Right atrium auricular region (tissue), 2 donors: ENCODE results near the gene PGD. TPM values are rescaled to one million over a fixed set of nuclear protein-coding genes. Genes with fewer than 3 reads are reported as not detected.

Source experiments
- DNase-seq: peaks from one replicate; pipeline ENCODE4 v3.0.0-alpha.2; 2019; ENCODE audit warnings: low spot score
- H3K27ac ChIP-seq, 2 donors: fragments of 200-600 bp; sonication (generic); 1 replicate in 1 of 2; 2 replicates in 1 of 2; pipeline ENCODE4 v1.5.1; 2016 to 2019
- H3K27me3 ChIP-seq, 2 donors: fragments of 200-600 bp; sonication (generic); one replicate each; pipeline versions ENCODE4 v1.5.1 to v1.6.0; 2017 to 2019
- H3K36me3 ChIP-seq: fragments of 200-600 bp; sonication (generic); one replicate; pipeline ENCODE4 v1.5.1; 2016
- H3K4me1 ChIP-seq, 2 donors: fragments of 200-600 bp; sonication (generic); one replicate each; pipeline versions ENCODE4 v1.5.1 to v1.6.0; 2017 to 2019
- H3K4me3 ChIP-seq, 2 donors: fragments of 200-600 bp; sonication (generic); 1 replicate in 1 of 2; 2 replicates in 1 of 2; pipeline ENCODE4 v1.5.1; 2017 to 2019; ENCODE audit warnings: mild to moderate bottlenecking in 1 of 2, moderate library complexity in 1 of 2
- H3K9me3 ChIP-seq, 2 donors: fragments of 200-600 bp; sonication (generic); one replicate each; pipeline ENCODE4 v1.5.1; 2019
- total RNA-seq, 2 donors: library from RNA; depleted of rRNA; stranded (reverse); fragments of >200 nt; gene quantifications; one replicate each; pipeline ENCODE4 v1.1.0, GENCODE V29; 2016
- TF ChIP-seq, protein P1 (sequence below), 2 donors: fragments of 200-600 bp; sonication (generic); IDR thresholded peaks; one replicate each; pipeline ENCODE4 v1.5.1; 2019; ENCODE audit warnings: antibody characterized with exemption in 2 of 2

Gene PGD
- total RNA-seq, 2 donors from 2014 or later = 51.1 to 59.9 TPM

DNA sequence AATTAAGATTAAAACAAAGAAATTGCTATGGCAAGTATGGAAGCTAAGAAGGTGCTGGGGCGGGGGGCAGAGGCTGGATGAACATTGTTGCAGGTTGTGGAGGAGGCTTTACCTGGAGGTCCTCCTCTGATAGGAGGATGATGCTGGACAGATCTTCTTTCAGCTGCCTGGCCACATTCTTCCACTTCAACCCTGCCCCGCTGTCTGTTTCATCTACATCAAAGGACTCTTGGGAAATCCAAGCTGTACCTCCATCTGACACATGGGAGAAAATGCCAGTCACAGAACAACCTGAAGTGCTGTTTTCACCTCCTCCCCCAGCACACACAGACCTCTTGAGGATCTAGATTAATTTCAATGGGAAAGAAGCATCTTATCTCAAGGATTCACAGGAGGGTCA, 68.2 kb downstream of the PGD start:
- H3K36me3 ChIP-seq = peaks cover 68% of the 10 kb centered on the region
- TF ChIP-seq, protein P1, sequence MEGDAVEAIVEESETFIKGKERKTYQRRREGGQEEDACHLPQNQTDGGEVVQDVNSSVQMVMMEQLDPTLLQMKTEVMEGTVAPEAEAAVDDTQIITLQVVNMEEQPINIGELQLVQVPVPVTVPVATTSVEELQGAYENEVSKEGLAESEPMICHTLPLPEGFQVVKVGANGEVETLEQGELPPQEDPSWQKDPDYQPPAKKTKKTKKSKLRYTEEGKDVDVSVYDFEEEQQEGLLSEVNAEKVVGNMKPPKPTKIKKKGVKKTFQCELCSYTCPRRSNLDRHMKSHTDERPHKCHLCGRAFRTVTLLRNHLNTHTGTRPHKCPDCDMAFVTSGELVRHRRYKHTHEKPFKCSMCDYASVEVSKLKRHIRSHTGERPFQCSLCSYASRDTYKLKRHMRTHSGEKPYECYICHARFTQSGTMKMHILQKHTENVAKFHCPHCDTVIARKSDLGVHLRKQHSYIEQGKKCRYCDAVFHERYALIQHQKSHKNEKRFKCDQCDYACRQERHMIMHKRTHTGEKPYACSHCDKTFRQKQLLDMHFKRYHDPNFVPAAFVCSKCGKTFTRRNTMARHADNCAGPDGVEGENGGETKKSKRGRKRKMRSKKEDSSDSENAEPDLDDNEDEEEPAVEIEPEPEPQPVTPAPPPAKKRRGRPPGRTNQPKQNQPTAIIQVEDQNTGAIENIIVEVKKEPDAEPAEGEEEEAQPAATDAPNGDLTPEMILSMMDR (IDR thresholded peaks at IDR 0.05) = no peak
- no peak overlapping the region for H3K27ac ChIP-seq
- no peaks in the 10 kb centered on the region for H3K27me3 ChIP-seq
- no peak overlapping the region for H3K4me3 ChIP-seq
- H3K9me3 ChIP-seq = no peaks in the 10 kb centered on the region
- H3K4me1 ChIP-seq = peaks cover 0 to 10% of the 10 kb centered on the region in 2 donors
- no peak for DNase-seq

GRCh38 chr1:10470043-10470442, 71.2 kb downstream of the PGD start:
- H3K9me3 ChIP-seq = no peaks in the 10 kb centered on the region

More at GRCh38 chr1:10470043-10470442, 71.2 kb downstream of the PGD start:
- H3K4me3 ChIP-seq = no peak overlapping the region
- H3K27ac ChIP-seq = no peak overlapping the region
- TF ChIP-seq, protein P1 (IDR thresholded peaks at IDR 0.05) = no peak
- no peaks in the 10 kb centered on the region for H3K27me3 ChIP-seq
- peaks cover 0 to 15% of the 10 kb centered on the region in 2 donors for H3K4me1 ChIP-seq
- DNase-seq = no peak
- peaks cover 41% of the 10 kb centered on the region for H3K36me3 ChIP-seq

Other genes with a start within 250 kb of the PGD start
- gene KIF1B, start 188.5 kb upstream of the PGD start, total RNA-seq = 10 to 100 TPM; 55.7 to 63.9 TPM
- gene CENPS, start 31.4 kb downstream of the PGD start, total RNA-seq = 1 to 10 TPM; 1.9 to 3.4 TPM
- gene CORT, start 51.0 kb downstream of the PGD start, total RNA-seq = not detected
- 10 to 100 TPM; 17.6 to 19.0 TPM for gene DFFA, start 73.5 kb downstream of the PGD start, total RNA-seq
- gene PEX14, start 75.9 kb downstream of the PGD start, total RNA-seq = 10 to 100 TPM; 13.7 to 14.5 TPM